ENCODE results near the gene IL13RA2. TPM values are rescaled to one million over a fixed set of nuclear protein-coding genes. Genes with fewer than 3 reads are reported as not detected.

The IL13RA2 gene
- total RNA-seq: not detected

- ATAC-seq (replicated peaks): no peak
- Mint-ChIP-seq H3K27ac (no peak within 1 kb of the TSS), H3K9me3 (peaks cover 5% of the 10 kb centered on the region), H3K4me1 (no peaks in the 10 kb centered on the region), H3K27me3 (no peaks in the 10 kb centered on the region), H3K36me3 (ENCODE audit: low read depth) (no peaks in the 10 kb centered on the region), H3K4me3 (no peak within 1 kb of the TSS)
Measured at GRCh38 chrX:115017455-115017854, at the start of gene IL13RA2. Gene IL13RA2, minus strand, starts transcription at chrX:115017616. Its CDS starts 347 bp downstream, at chrX:115017269.

GRCh38 chrX:115065304-115065703 is 47.9 kb upstream of the IL13RA2 start:
- Mint-ChIP-seq H3K27me3 (no peaks in the 10 kb centered on the region), H3K4me1 (no peaks in the 10 kb centered on the region), H3K4me3 (no peak overlapping the region), H3K9me3 (peaks cover 5% of the 10 kb centered on the region), H3K36me3 (ENCODE audit: low read depth) (no peaks in the 10 kb centered on the region), H3K27ac (no peak overlapping the region)
- ATAC-seq (replicated peaks): no peak

GRCh38 chrX:115060013-115060412 is 42.6 kb upstream of the IL13RA2 start:
- ATAC-seq (replicated peaks): no peak
- no peaks in the 10 kb centered on the region for H3K36me3 Mint-ChIP-seq (ENCODE audit: low read depth)
- H3K27ac Mint-ChIP-seq: no peak overlapping the region
- peaks cover 14% of the 10 kb centered on the region for H3K9me3 Mint-ChIP-seq
- no peaks in the 10 kb centered on the region for H3K4me1 Mint-ChIP-seq
- no peaks in the 10 kb centered on the region for H3K27me3 Mint-ChIP-seq
- H3K4me3 Mint-ChIP-seq: no peak overlapping the region

GRCh38 chrX:115058276-115058675 is 40.9 kb upstream of the IL13RA2 start:
- Mint-ChIP-seq H3K9me3 (peaks cover 16% of the 10 kb centered on the region), H3K27ac (no peak overlapping the region)
- ATAC-seq (replicated peaks): no peak

GRCh38 chrX:115054876-115055275 is 37.5 kb upstream of the IL13RA2 start:
- H3K27ac Mint-ChIP-seq: no peak overlapping the region
- H3K4me1 Mint-ChIP-seq: no peaks in the 10 kb centered on the region
- no peak for ATAC-seq (replicated peaks)
- peaks cover 11% of the 10 kb centered on the region for H3K9me3 Mint-ChIP-seq
- H3K27me3 Mint-ChIP-seq: no peaks in the 10 kb centered on the region
- no peaks in the 10 kb centered on the region for H3K36me3 Mint-ChIP-seq (ENCODE audit: low read depth)
- H3K4me3 Mint-ChIP-seq: no peak overlapping the region

More at GRCh38 chrX:115058276-115058675, 40.9 kb upstream of the IL13RA2 start:
- H3K4me1 Mint-ChIP-seq: no peaks in the 10 kb centered on the region
- H3K27me3 Mint-ChIP-seq: no peaks in the 10 kb centered on the region
- no peaks in the 10 kb centered on the region for H3K36me3 Mint-ChIP-seq (ENCODE audit: low read depth)
- no peak overlapping the region for H3K4me3 Mint-ChIP-seq

- Mint-ChIP-seq H3K4me1 (no peaks in the 10 kb centered on the region), H3K27ac (no peak overlapping the region), H3K9me3 (peaks cover 11% of the 10 kb centered on the region), H3K4me3 (no peak overlapping the region), H3K36me3 (ENCODE audit: low read depth) (no peaks in the 10 kb centered on the region), H3K27me3 (no peaks in the 10 kb centered on the region)
- ATAC-seq (replicated peaks): no peak
Measured at GRCh38 chrX:115053223-115053622, 35.8 kb upstream of the IL13RA2 start.

- Mint-ChIP-seq H3K27ac (no peak overlapping the region), H3K4me1 (no peaks in the 10 kb centered on the region), H3K27me3 (no peaks in the 10 kb centered on the region), H3K4me3 (no peak overlapping the region), H3K36me3 (ENCODE audit: low read depth) (no peaks in the 10 kb centered on the region), H3K9me3 (peaks cover 4% of the 10 kb centered on the region)
- ATAC-seq (replicated peaks): no peak
Measured at GRCh38 chrX:115047715-115048114, 30.3 kb upstream of the IL13RA2 start.

- Mint-ChIP-seq H3K36me3 (ENCODE audit: low read depth) (no peaks in the 10 kb centered on the region), H3K27me3 (no peaks in the 10 kb centered on the region), H3K27ac (no peak overlapping the region), H3K4me1 (no peaks in the 10 kb centered on the region), H3K9me3 (peaks cover 4% of the 10 kb centered on the region), H3K4me3 (no peak overlapping the region)
- no peak for ATAC-seq (replicated peaks)
Measured at GRCh38 chrX:115047181-115047580, 29.8 kb upstream of the IL13RA2 start.

GRCh38 chrX:115040417-115040816 is 23.0 kb upstream of the IL13RA2 start:
- no peaks in the 10 kb centered on the region for H3K27me3 Mint-ChIP-seq
- H3K36me3 Mint-ChIP-seq (ENCODE audit: low read depth): no peaks in the 10 kb centered on the region
- H3K4me1 Mint-ChIP-seq: no peaks in the 10 kb centered on the region
- ATAC-seq (replicated peaks): no peak
- peaks cover 4% of the 10 kb centered on the region for H3K9me3 Mint-ChIP-seq
- no peak overlapping the region for H3K27ac Mint-ChIP-seq
- H3K4me3 Mint-ChIP-seq: no peak overlapping the region

- Mint-ChIP-seq H3K27ac (no peak overlapping the region), H3K4me1 (no peaks in the 10 kb centered on the region), H3K36me3 (ENCODE audit: low read depth) (no peaks in the 10 kb centered on the region), H3K4me3 (no peak overlapping the region), H3K9me3 (no peaks in the 10 kb centered on the region), H3K27me3 (no peaks in the 10 kb centered on the region)
- no peak for ATAC-seq (replicated peaks)
Measured at GRCh38 chrX:115038406-115038805, 21.0 kb upstream of the IL13RA2 start.

GRCh38 chrX:115036029-115036428 is 18.6 kb upstream of the IL13RA2 start:
- H3K9me3 Mint-ChIP-seq: no peaks in the 10 kb centered on the region
- H3K4me1 Mint-ChIP-seq: no peaks in the 10 kb centered on the region
- no peak overlapping the region for H3K27ac Mint-ChIP-seq

GRCh38 chrX:115031989-115032388 is 14.6 kb upstream of the IL13RA2 start:
- Mint-ChIP-seq H3K27me3 (no peaks in the 10 kb centered on the region), H3K9me3 (no peaks in the 10 kb centered on the region), H3K4me3 (no peak overlapping the region), H3K36me3 (ENCODE audit: low read depth) (no peaks in the 10 kb centered on the region), H3K4me1 (no peaks in the 10 kb centered on the region), H3K27ac (no peak overlapping the region)
- no peak for ATAC-seq (replicated peaks)

More at GRCh38 chrX:115036029-115036428, 18.6 kb upstream of the IL13RA2 start:
- ATAC-seq (replicated peaks): no peak
- Mint-ChIP-seq H3K27me3 (no peaks in the 10 kb centered on the region), H3K36me3 (ENCODE audit: low read depth) (no peaks in the 10 kb centered on the region), H3K4me3 (no peak overlapping the region)

GRCh38 chrX:115030625-115031024 is 13.2 kb upstream of the IL13RA2 start:
- Mint-ChIP-seq H3K4me1 (no peaks in the 10 kb centered on the region), H3K4me3 (no peak overlapping the region), H3K36me3 (ENCODE audit: low read depth) (no peaks in the 10 kb centered on the region), H3K9me3 (no peaks in the 10 kb centered on the region), H3K27ac (no peak overlapping the region), H3K27me3 (no peaks in the 10 kb centered on the region)
- ATAC-seq (replicated peaks): no peak

GRCh38 chrX:115029869-115030570 is 12.6 kb upstream of the IL13RA2 start:
- H3K36me3 Mint-ChIP-seq (ENCODE audit: low read depth): no peaks in the 10 kb centered on the region
- no peak for ATAC-seq (replicated peaks)
- H3K4me3 Mint-ChIP-seq: no peak overlapping the region
- no peak overlapping the region for H3K27ac Mint-ChIP-seq
- H3K9me3 Mint-ChIP-seq: no peaks in the 10 kb centered on the region
- no peaks in the 10 kb centered on the region for H3K27me3 Mint-ChIP-seq
- H3K4me1 Mint-ChIP-seq: no peaks in the 10 kb centered on the region

GRCh38 chrX:115029440-115029839 is 12.0 kb upstream of the IL13RA2 start:
- no peaks in the 10 kb centered on the region for H3K36me3 Mint-ChIP-seq (ENCODE audit: low read depth)
- no peaks in the 10 kb centered on the region for H3K27me3 Mint-ChIP-seq
- H3K4me3 Mint-ChIP-seq: no peak overlapping the region
- no peak for ATAC-seq (replicated peaks)
- H3K4me1 Mint-ChIP-seq: no peaks in the 10 kb centered on the region
- H3K9me3 Mint-ChIP-seq: no peaks in the 10 kb centered on the region
- no peak overlapping the region for H3K27ac Mint-ChIP-seq

- no peak for ATAC-seq (replicated peaks)
- Mint-ChIP-seq H3K27ac (no peak overlapping the region), H3K4me3 (no peak overlapping the region), H3K27me3 (no peaks in the 10 kb centered on the region), H3K9me3 (no peaks in the 10 kb centered on the region), H3K36me3 (ENCODE audit: low read depth) (no peaks in the 10 kb centered on the region), H3K4me1 (no peaks in the 10 kb centered on the region)
Measured at GRCh38 chrX:115023811-115024210, 6.4 kb upstream of the IL13RA2 start.

Data from activated T-helper 17 cell treated with anti-CD3 and anti-CD28 coated beads, Interleukin-2, amount 50 U/mL, for 72 hours (primary cell).